GM19328 (cell line): Measurements from ENCODE around the gene NIPAL4.
"Not testable (repeated sequence)": the region's sequence is repeated elsewhere in the genome, so short reads cannot be mapped to it uniquely, and the experiment has no call there.

Experiments used
- ATAC-seq: cut with Tn5 transposase; IDR thresholded peaks from one replicate; pipeline ENCODE4 v1.9.1; 2021; ENCODE audit warnings: mild to moderate bottlenecking, moderate library complexity; ENCODE audit not compliant: unreplicated experiment

The NIPAL4 gene

GRCh38 chr5:157482702-157483101, 22.7 kb downstream of the NIPAL4 start:
- ATAC-seq, result not testable (repeated sequence)

- ATAC-seq, result no peak
These were observed 24.8 kb downstream of the NIPAL4 start for GRCh38 chr5:157484768-157485167.

GRCh38 chr5:157485340-157485739, 25.3 kb downstream of the NIPAL4 start:
- ATAC-seq, result no peak

GRCh38 chr5:157485811-157486210, 25.8 kb downstream of the NIPAL4 start:
- peak; percentile 19 for ATAC-seq

GRCh38 chr5:157486221-157486681, 26.2 kb downstream of the NIPAL4 start:
- peak; percentile 56 for ATAC-seq

GRCh38 chr5:157486861-157487260, 26.8 kb downstream of the NIPAL4 start:
- no peak for ATAC-seq

- peak; percentile 43 for ATAC-seq
These were observed 27.3 kb downstream of the NIPAL4 start for GRCh38 chr5:157487358-157487757.

- no peak for ATAC-seq
These were observed 31.5 kb downstream of the NIPAL4 start for GRCh38 chr5:157491471-157491995.

- no peak for ATAC-seq
These were observed 32.9 kb downstream of the NIPAL4 start for GRCh38 chr5:157492886-157493285.

- ATAC-seq, result no peak
These were observed 34.3 kb downstream of the NIPAL4 start for GRCh38 chr5:157494178-157494832.

GRCh38 chr5:157496864-157497263, 36.9 kb downstream of the NIPAL4 start:
- no peak for ATAC-seq

- ATAC-seq, result no peak
These were observed 38.0 kb downstream of the NIPAL4 start for GRCh38 chr5:157497875-157498611.

GRCh38 chr5:157502143-157502647, 42.2 kb downstream of the NIPAL4 start:
- peak; percentile 68 for ATAC-seq

- no peak for ATAC-seq
These were observed 44.0 kb downstream of the NIPAL4 start for GRCh38 chr5:157504053-157504452.

- no peak for ATAC-seq
These were observed 45.5 kb downstream of the NIPAL4 start for GRCh38 chr5:157505496-157505895.

- no peak for ATAC-seq
These were observed 46.1 kb downstream of the NIPAL4 start for GRCh38 chr5:157506066-157506590.

GRCh38 chr5:157506981-157507780, 47.2 kb downstream of the NIPAL4 start:
- ATAC-seq, result no peak

GRCh38 chr5:157509093-157509492, 49.1 kb downstream of the NIPAL4 start:
- ATAC-seq, result no peak

- ATAC-seq, result no peak
These were observed 49.6 kb downstream of the NIPAL4 start for GRCh38 chr5:157509587-157509986.

GRCh38 chr5:157510682-157511081, 50.7 kb downstream of the NIPAL4 start:
- no peak for ATAC-seq
